ENCODE results near the gene CD52.

Gene CD52

GRCh38 chr1:26357121-26357602 lies 39.4 kb downstream of the CD52 start:
- no peak for DNase-seq

- peak; percentile 76 for DNase-seq
Observed at GRCh38 chr1:26358411-26359384, 40.9 kb downstream of the CD52 start.

- peak; percentile 56 for DNase-seq
Observed at GRCh38 chr1:26359981-26360806, 42.4 kb downstream of the CD52 start.

GRCh38 chr1:26360807-26361604 lies 43.2 kb downstream of the CD52 start:
- no peak for DNase-seq

DNA sequence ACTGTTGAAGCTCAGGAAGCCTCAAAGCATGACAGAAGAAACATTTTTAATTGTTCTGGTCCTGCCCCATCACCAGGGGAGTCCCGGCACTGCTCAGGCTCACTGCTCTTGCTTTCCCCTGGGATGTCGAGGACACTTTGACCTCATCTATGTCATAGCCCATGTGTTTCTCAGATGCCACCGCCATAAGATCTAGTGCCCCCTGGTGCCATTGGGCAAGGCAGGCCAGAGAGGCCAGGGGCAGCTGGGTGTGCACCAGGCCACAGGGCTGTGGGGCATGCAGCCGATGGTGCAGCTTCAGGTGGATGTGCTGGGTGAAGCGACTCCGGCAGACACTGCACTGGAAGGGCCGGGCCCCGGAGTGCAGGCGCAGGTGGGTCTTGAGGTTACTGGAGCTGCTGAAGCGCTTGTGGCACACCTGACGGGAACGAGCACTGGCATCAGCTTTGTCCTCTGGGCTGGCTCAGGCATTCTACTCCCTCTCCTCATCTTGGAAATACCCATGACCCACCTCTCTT lies 43.9 kb downstream of the CD52 start:
- no peak for DNase-seq

GRCh38 chr1:26362331-26362730 lies 44.6 kb downstream of the CD52 start:
- DNase-seq, result no peak

DNA sequence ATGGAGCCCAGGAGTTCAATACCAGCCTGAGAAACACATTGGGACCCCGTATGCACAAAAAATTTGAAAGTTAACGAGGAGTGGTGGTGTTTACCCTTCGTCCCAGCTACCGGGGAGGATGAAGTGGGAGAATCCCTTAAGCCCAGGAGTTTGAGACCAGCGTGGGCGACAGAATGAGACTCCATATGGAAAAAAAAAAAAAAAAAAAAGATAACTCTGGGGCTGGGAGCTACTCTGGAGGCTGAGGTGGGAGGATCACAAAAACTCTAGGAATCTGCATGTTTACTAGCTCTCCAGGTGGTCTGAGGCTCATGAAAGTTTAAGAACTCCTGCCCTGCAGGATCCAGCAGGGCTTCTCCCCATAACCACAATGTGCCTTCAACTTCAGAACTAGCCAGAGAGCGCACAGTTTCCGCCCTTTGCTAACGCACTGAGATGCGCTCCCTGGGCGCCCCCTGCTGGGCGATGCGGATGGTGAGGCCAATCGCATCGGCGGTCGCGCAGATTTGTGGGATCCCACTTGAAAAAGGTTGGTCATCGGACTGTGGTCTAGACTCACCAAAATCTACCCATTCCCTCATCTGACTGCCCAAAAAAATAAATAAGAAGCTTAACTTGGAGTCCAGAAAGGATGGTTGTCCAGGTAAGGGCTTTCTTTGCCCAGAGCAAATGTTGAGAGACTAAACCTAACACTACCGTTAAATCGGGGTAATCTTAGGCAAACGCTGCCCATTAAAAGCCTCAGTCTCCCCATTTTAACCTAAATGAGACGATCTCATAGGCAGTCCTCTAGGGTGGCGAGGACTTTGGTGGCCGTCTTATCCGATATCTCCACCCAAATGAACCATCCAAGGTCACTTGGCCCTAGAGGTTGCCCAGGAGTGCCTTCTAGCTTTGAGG lies 46.0 kb downstream of the CD52 start:
- DNase-seq, result peak; percentile 87

GRCh38 chr1:26364956-26365355 lies 47.2 kb downstream of the CD52 start:
- DNase-seq, result no peak

DNA sequence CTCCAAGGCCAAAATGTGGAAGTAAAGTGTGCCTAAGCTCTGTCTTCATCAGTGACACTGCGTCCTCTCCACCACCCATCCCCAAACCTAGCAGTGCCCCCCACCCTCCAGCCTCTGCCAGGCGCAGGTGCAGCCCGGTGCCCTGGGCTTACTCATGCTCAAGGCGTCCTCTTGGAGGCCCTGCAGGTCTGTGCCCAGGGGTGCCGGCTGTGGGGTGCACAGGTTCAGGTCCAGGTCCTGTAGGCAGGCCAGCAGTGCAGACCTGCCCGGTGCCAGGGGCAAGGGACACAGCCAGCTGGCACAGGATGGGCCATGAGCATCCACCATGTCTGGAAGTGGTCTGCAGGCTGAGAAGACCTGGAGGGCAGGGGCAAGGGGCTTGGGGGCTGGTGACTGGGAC lies 49.7 kb downstream of the CD52 start:
- DNase-seq, result no peak

GRCh38 chr1:26368006-26368405 lies 50.2 kb downstream of the CD52 start:
- no peak for DNase-seq

DNA sequence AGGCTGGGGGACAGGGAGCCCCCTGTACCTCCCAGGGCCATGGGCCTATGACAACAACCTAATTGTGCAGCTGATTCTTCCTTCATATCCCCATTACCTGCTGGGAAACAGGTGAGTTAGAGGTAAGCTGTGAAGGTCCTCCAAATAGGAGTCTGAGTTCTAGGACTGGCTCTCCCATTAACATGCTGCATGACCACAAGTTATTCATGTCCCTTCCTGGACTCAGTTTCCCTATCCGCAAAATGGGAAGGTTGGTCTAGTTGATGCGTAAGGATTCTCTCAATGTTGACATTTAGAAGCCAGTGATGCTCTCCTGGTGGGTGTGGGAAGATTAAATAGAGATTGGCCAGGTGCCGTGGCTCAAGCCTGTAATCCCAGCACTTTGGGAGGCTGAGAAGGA lies 50.7 kb downstream of the CD52 start:
- DNase-seq, result no peak
